ENCODE measurements around the gene CARMIL1. TPM values are rescaled to one million over a fixed set of nuclear protein-coding genes. Genes with fewer than 3 reads are reported as not detected.
A peak's percentile ranks its signal among the peaks of the same experiment; 100 is the strongest.

CARMIL1 gene
- polyA plus RNA-seq, 1 of the 3 experiments (the other 2 are of a cell fraction) = 1.7 TPM

DNA sequence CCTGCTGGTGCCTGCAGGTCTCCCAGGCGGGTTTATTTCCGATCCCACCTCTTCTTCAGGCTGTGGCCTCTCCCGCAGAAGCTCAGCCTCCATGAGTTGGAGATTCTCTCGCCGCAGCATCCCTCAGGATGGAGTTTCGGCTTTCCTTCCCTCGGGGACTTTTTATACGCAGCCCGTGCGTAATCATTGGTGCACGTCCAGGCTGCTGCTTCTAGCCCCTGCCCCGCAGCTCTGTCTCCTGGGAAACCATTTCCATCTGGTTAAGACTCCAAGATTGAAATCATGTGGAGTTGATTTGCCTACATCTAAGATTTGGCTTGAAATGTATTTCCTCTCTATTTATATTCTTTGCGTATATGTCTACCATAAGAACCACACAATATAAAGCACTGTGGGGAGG is 46.7 kb upstream of the CARMIL1 start:
- no peak overlapping the region for H3K4me2 ChIP-seq
- H3F3A ChIP-seq (replicated peaks; ENCODE audit: insufficient read depth) = peaks cover 16% of the 10 kb centered on the region
- no peak overlapping the region for H3K27ac ChIP-seq (ENCODE audit: low read depth in 2 of 2, low read length in 1 of 2)
- no peak overlapping the region for H3K9ac ChIP-seq
- no peak for TF ChIP-seq EP300 (IDR thresholded peaks at IDR 0.05; ENCODE audit: borderline replicate concordance in 1 of 2, low read depth in 1 of 2, low read length in 1 of 2)
- TF ChIP-seq TCF12 (IDR thresholded peaks at IDR 0.05) = peak; percentile 42; the same call in 1 of the 2 replicates
- WGBS (ENCODE audit: low lambda C conversion rate) = 71% methylated on average over 13 of the region's 13 CpGs
- no peaks in the 10 kb centered on the region for H3K9me2 ChIP-seq
- H3K9me3 ChIP-seq = no peaks in the 10 kb centered on the region
- no peaks in the 10 kb centered on the region for H4K20me1 ChIP-seq (ENCODE audit: insufficient read depth)
- H3K4me1 ChIP-seq (ENCODE audit: control insufficient read depth in 1 of 2, insufficient read depth in 2 of 2, low read depth in 1 of 2, low read length in 1 of 2) = peaks cover 0 to 27% of the 10 kb centered on the region in 2 experiments; a peak in 3 of 4 replicates
- ChIA-PET POLR2A (no interaction called here), CTCF (interaction anchor here (1.1 to 3.0 kb wide), 7 partner anchors 9 to 657 kb away, joined by 3 to 15 read pairs (median 6); no protein-coding TSS in a partner anchor)
- H2AFZ ChIP-seq (ENCODE audit: low read depth) = no peak overlapping the region; the same call in 1 of the 2 replicates
- H3K27me3 ChIP-seq (ENCODE audit: insufficient read depth) = no peaks in the 10 kb centered on the region
- peak; percentile 66 for DNase-seq
- H3K4me3 ChIP-seq (ENCODE audit: low read depth in 2 of 2, low read length in 1 of 2) = no peak overlapping the region
- H3K36me3 ChIP-seq (replicated peaks in 1 of 2; ENCODE audit: control insufficient read depth in 1 of 2, insufficient read depth in 2 of 2, low read length in 1 of 2) = no peaks in the 10 kb centered on the region
- H3K79me2 ChIP-seq (ENCODE audit: insufficient read depth) = no peaks in the 10 kb centered on the region

DNA sequence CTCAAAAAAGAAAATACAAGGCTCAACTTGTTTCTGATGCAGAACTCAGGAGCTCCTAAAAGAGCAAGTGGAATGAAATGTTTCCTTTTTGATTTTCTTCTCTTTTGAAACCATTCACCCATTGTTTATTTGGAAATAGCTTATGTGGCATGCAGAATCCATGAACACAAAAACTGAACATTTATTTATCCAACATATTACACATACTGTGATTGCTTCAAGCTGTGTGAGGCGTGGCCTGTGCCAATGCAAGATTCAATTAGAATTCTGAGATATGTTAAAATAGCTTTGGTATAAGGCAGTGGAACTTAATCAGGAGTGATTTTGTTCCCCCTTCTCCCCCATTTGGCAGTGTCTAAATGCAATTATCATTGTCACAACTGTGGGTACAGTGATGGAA is 45.9 kb upstream of the CARMIL1 start:
- H3K4me3 ChIP-seq (ENCODE audit: low read depth in 2 of 2, low read length in 1 of 2) = no peak overlapping the region
- no peak for DNase-seq
- peaks cover 16% of the 10 kb centered on the region for H3F3A ChIP-seq (replicated peaks; ENCODE audit: insufficient read depth)
- no peaks in the 10 kb centered on the region for H3K27me3 ChIP-seq (ENCODE audit: insufficient read depth)
- CTCF ChIA-PET = interaction anchor here (1.1 to 3.0 kb wide), 6 partner anchors 10 to 487 kb away, joined by 3 to 15 read pairs (median 6); no protein-coding TSS in a partner anchor
- H3K9ac ChIP-seq = no peak overlapping the region
- H3K9me2 ChIP-seq = no peaks in the 10 kb centered on the region
- no peaks in the 10 kb centered on the region for H4K20me1 ChIP-seq (ENCODE audit: insufficient read depth)
- H3K4me1 ChIP-seq (ENCODE audit: control insufficient read depth in 1 of 2, insufficient read depth in 2 of 2, low read depth in 1 of 2, low read length in 1 of 2) = peaks cover 0 to 27% of the 10 kb centered on the region in 2 experiments; a peak in 3 of 4 replicates
- H3K4me2 ChIP-seq = no peak overlapping the region
- no peaks in the 10 kb centered on the region for H3K9me3 ChIP-seq
- H3K27ac ChIP-seq (ENCODE audit: low read depth in 2 of 2, low read length in 1 of 2) = no peak overlapping the region
- no peaks in the 10 kb centered on the region for H3K79me2 ChIP-seq (ENCODE audit: insufficient read depth)
- WGBS (ENCODE audit: low lambda C conversion rate) = 89% methylated on average over 1 of the region's 1 CpG
- no peaks in the 10 kb centered on the region for H3K36me3 ChIP-seq (replicated peaks in 1 of 2; ENCODE audit: control insufficient read depth in 1 of 2, insufficient read depth in 2 of 2, low read length in 1 of 2)
- TF ChIP-seq RFX5 (IDR thresholded peaks at IDR 0.05; ENCODE audit: low read length) (no peak), MAX (IDR thresholded peaks at IDR 0.05; ENCODE audit: low read depth) (no peak), ELF1 (IDR thresholded peaks at IDR 0.05) (no peak), TEAD4 (IDR thresholded peaks at IDR 0.05; ENCODE audit: borderline replicate concordance, insufficient read depth) (no peak), SIN3A (IDR thresholded peaks at IDR 0.05; ENCODE audit: borderline replicate concordance, low read depth, low read length) (no peak), MEF2A (IDR thresholded peaks at IDR 0.05; ENCODE audit: borderline replicate concordance, low read depth) (no peak), NFIC (IDR thresholded peaks at IDR 0.05; ENCODE audit: borderline replicate concordance) (no peak), CHD2 (IDR thresholded peaks at IDR 0.05; ENCODE audit: low read length, partially characterized antibody) (no peak), FOXJ3 (CRISPR knock-in tag; IDR thresholded peaks at IDR 0.05) (no peak), USF1 (IDR thresholded peaks at IDR 0.05; ENCODE audit: borderline replicate concordance, low read depth) (no peak)
- TF ChIP-seq, protein P1, sequence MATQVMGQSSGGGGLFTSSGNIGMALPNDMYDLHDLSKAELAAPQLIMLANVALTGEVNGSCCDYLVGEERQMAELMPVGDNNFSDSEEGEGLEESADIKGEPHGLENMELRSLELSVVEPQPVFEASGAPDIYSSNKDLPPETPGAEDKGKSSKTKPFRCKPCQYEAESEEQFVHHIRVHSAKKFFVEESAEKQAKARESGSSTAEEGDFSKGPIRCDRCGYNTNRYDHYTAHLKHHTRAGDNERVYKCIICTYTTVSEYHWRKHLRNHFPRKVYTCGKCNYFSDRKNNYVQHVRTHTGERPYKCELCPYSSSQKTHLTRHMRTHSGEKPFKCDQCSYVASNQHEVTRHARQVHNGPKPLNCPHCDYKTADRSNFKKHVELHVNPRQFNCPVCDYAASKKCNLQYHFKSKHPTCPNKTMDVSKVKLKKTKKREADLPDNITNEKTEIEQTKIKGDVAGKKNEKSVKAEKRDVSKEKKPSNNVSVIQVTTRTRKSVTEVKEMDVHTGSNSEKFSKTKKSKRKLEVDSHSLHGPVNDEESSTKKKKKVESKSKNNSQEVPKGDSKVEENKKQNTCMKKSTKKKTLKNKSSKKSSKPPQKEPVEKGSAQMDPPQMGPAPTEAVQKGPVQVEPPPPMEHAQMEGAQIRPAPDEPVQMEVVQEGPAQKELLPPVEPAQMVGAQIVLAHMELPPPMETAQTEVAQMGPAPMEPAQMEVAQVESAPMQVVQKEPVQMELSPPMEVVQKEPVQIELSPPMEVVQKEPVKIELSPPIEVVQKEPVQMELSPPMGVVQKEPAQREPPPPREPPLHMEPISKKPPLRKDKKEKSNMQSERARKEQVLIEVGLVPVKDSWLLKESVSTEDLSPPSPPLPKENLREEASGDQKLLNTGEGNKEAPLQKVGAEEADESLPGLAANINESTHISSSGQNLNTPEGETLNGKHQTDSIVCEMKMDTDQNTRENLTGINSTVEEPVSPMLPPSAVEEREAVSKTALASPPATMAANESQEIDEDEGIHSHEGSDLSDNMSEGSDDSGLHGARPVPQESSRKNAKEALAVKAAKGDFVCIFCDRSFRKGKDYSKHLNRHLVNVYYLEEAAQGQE (IDR thresholded peaks at IDR 0.05; ENCODE audit: low read depth, low read length) = no peak
- H2AFZ ChIP-seq (ENCODE audit: low read depth) = no peak overlapping the region
- POLR2A ChIA-PET = no interaction called here
